GM21515 (cell line): ENCODE measurements around the gene CBR4.
"Not testable (repeated sequence)": the region's sequence is repeated elsewhere in the genome, so short reads cannot be mapped to it uniquely, and the experiment has no call there.

Experiments used
- ATAC-seq: cut with Tn5 transposase; IDR thresholded peaks from one replicate; pipeline ENCODE4 v1.9.1; 2021; ENCODE audit not compliant: unreplicated experiment

Gene CBR4

DNA sequence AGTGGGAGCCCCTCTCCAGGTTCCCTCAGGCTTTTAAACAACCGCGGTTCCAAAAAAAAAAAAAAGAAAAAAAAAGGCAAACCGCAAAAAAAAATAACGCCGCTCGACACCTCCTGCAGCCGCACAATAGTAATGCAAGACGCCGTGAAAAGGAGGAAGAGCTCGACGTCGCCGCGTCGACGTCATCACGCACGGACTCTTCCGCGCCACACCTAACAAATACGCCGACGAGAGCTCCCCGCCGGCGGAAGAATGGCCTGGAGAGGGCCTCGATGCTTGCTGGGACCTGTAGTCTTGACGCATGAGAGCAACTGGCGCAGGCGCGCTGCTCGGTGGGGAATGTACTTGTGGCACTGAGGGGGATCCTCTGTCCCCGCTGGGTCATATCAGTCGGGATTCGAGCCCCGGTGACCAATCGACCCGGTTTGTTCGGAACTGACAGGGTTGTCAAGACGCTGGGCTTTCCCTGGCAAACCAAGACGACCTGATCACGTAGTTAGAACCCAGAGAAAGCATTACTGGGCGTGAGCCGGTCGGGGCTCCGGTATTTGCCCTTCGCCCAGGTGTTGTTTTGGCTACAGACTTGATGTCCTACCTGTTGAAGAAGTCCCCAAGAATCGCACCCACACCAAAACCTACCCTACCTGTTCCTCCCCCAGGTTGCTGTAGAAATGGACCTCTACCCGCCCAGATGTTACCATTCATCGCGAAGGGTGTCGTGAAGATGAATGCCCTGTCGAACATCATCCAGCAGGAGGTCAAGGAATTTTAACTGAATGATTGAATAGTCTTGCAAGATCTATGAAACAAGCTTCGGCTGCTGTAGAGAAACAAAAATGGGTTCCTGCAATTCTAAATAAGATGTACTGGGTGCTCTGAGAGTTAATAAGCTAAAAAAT lies at the start of gene CBR4:
CBR4 (minus strand) TSS at position 131 of the 899 bp plus-strand sequence. CDS start 166 bp downstream, outside the sequence.
- peak; percentile 98 for ATAC-seq

DNA sequence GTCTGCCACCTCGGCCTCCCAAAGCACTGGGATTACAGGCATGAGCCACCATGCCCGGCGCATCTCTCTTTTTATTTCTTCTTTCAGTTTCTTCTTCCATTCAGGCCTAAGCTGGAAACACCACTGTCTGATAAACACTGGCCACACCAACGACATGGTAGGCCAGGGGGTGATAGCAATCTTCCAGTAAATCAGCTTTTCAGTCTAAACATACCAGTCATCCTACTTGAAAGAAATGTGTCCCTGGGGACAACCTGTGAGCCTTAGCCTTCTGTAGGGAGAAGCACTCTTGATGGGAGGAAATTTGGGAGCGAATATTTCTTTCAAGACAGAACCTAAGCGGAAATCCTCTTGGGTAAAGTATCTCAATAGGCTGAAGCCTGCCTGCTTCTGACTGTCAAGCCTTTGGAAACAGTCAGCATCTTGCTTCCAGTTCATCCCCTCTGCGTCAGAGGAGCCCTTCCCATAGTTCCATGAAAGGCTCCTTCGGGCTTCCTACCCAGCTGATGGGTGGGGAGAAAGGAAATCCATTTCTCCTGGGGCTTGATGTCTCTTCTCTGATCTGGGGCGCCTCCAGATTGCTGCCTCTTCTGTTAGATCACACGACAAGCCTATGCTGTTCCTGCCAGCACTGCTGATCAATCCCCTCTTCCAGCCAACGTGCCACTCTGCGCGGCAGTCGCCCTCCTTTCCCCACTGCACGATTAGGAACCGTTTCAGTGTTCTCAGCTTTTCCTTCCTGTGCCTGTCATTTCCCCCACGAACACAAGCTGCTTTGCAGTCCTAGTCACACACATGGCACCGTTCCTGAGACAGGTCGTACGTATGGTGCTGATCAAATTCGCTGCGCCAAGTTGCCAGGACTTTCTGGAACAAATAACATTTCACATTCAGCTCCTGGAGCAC lies 49.5 kb upstream of the CBR4 start:
- ATAC-seq = no peak

DNA sequence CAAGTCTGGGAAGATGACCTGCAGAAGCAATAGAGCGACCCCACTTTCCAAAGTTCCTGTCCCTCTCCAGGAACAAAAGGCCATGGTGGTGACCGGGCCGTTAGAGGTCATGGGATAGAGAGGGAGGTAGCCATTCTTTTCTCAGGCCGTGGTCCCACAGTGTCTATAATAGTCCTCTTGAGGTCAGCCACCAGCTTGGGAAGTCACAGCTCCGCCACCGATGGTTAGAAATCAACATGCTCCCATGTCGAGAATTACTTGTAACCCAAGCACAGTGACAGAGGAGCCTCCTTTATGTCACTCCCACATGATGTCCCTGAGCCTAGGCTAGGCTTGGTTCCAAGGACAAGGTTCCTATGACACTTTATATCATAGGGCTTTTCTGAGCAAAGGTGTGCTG lies 48.3 kb upstream of the CBR4 start:
- no peak for ATAC-seq

DNA sequence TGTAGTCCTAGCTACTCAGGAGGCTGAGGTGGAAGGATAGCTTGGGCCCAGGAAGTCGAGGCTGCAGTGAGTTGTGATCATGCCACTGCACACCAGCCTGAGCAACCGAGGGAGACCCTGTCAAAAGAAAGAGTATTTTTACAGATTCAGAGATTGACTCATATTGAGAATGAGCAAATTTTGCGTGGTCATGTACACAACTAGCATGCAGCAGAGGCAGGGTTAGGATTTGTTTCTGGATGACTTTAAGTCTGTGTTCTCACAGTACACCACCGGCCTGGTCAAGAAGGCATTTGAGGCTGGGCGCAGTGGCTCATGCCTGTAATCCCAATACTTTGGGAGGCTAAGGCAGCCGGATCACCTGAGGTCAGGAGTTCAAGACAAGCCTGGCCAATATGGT lies 44.8 kb upstream of the CBR4 start:
- peak; percentile 58 for ATAC-seq

DNA sequence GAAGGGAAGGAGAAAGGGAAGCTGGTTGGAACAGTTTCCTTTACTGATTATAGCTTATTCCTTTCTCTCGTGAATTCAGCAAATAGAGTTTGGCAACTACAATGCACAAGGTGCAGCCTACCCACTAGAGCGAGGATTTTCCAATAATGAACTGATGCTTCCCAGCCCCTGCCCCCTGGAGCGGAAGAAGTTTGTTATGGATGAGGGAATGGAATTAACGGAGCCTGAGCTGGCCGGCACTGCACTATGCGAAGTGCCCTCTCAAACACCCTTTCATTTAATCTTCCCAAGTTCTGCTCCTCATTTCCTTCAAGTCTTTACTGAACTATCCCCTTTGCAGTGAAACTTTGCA lies 42.5 kb upstream of the CBR4 start:
- no peak for ATAC-seq

DNA sequence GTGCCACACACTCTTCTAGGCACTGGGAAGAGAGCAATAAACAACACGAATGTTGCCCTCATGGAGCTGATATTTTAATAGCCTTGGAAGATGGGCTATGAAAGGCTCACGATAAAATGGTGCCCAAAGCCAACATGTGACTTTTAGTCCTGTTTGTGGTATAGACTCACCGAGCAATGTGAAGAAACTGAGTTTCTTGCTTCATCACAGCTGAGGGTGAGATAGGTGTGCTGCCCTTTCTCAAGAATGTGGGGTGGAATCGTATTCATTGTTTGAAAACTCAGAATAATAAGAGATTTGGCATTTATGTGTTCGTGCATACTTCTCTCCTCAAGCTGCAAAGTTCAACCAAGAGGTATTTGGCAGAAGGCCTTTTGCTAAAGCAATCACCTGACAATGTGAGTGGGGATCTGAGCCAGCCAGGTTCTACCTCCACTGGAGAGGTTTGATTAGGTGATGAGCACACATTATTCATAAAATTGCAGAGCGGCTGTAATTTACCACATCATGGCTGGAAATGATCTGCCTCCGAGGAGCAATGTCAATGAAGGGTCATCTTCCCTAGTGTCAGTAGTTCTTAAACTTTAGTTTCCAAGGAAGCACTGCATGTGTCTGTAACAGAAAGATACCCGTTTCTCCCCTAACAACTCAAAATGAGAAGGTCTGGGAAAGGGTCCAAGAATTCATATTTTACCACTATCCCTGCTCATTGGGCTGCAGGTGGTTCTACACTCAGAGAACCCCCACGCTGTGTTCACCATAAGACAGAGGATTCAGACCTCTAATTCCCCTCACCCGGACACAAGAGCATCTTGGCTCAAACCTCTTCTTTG lies 41.9 kb upstream of the CBR4 start:
- ATAC-seq = no peak

DNA sequence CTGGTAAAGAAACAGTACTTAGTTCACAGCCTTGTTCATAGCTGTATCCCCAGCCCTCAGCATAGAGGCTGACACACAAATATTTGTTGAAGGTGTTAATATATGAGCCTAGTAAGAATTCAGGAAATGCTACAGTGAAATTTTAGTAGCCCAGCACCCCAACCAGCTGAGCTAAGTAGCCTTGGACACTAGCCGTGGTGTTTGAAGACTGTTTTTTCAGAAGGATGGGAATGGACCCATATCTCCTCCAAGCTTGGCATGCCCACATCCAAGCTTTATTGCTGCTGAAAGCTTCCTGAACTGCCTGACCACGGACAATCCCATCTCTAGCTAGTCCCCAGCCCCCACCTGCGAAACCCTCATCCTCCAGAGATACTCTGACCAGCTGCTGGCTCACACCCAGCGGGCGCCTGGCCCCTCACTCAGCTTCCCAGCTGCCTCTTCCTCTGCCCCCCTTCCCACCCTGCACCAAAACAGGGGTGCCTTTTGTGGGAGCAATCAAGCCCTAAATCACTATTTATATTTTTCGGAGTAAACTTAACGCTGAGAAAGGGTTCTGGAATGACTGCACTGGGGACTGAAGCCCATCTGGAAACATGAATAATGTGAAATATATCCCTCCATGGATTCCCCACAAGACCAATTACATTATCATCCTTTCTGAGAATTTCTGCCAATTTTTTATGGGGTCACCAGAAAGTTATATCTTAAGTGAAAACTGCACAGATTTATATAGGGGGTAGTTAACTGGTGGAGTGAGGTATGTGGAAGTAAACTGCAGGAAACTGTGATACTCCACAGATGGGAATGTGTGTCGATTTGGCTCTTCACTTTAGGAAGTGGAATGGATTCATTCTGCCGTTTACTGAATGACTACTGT lies 41.1 kb upstream of the CBR4 start:
- no peak for ATAC-seq

DNA sequence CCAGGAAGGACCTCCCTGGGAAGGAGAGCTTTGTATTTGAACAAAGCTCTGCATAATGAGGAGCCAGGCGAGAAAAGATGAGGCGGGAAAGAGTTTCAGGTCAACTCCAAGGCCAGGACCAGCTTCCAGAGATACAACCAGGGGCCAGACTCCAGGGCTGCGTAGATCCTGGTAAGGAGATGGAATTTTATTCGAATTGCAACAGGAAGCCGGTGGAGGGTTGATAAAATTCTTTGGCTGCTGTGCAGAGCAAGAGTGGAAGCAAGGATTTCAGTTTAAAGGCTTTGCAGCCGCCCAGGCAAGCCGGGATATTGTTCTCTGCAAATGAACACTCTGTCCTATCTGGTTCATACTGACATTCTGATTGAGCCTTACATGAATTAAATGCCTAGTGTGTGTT lies 40.2 kb upstream of the CBR4 start:
- no peak for ATAC-seq

DNA sequence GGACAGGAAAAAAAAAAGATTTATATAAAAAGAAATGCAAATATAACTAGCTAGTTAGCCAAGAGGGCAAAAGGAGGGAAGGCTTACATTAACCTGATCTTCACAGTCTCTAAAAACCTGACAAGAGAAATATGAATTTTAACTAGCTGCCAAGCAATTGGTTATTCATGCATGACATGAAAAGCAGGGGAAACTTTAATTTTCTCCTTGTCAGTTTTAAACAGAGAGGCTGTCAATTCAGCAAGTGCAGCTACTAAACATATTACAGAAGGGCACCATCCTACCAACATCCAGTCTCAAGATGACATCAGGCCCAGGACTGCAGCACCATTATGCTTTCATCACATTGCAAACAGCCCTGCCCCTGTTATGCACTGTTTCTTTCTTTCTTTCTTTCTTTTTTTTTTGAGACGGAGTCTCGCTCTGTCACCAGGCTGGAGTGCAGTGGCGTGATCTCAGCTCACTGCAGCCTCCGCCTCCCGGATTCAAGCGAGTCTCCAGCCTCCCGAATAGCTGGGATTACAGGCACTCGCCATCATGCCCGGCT lies 38.9 kb upstream of the CBR4 start:
- no peak for ATAC-seq

DNA sequence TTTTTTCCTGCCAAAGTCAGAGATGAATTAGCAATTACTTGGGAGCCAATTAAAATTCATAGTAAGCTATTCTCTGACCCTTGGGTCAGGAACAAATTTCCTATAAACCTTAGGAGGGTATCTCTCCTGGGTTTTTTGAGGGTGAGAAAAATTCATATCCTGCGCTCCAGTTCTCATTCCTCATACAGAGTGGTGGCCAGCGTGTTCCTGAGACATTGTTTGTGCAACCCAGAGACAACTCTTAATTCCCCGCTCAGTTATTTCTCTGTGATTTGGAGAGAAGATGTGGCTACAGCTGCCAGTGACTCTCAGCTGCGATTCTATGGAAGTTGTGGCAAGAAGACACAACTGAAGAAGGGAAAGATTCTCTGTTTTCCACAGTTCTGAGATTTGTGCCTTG lies 37.9 kb upstream of the CBR4 start:
- ATAC-seq = no peak

DNA sequence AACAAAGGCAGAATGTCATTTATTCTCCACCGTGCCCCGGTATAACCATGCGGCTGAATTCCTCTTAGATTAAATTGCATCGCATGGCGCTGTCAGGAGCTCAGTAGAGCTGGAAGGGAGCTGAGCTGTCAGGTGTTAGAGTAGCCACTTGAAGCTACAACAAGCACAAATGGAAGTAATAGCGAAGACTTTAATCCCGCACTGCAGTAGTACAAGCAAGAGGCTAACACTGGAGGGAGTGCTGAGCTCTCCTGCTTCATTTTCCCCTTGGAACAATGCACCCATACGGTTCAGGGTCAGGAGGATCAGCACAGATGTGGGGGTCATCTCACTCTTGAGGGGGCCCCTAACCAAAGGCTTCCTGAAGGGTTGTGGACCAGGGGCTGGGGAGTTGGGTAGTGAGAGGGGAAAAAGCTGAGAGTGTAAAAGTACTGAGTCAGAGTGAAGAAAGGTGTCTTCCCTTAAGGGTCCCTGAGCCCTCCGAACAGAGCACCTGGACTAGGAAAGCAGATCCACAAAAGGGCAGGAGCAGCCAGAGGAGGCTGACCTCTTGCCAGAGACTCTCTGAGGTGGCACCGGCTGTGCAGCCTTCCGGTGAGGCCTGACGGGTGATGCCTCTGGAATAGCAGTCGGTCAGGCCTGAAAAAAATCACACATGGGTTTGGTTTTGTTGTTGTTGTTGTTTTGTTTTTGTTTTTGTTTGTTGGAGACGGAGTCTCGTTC lies 36.0 kb upstream of the CBR4 start:
- no peak for ATAC-seq

DNA sequence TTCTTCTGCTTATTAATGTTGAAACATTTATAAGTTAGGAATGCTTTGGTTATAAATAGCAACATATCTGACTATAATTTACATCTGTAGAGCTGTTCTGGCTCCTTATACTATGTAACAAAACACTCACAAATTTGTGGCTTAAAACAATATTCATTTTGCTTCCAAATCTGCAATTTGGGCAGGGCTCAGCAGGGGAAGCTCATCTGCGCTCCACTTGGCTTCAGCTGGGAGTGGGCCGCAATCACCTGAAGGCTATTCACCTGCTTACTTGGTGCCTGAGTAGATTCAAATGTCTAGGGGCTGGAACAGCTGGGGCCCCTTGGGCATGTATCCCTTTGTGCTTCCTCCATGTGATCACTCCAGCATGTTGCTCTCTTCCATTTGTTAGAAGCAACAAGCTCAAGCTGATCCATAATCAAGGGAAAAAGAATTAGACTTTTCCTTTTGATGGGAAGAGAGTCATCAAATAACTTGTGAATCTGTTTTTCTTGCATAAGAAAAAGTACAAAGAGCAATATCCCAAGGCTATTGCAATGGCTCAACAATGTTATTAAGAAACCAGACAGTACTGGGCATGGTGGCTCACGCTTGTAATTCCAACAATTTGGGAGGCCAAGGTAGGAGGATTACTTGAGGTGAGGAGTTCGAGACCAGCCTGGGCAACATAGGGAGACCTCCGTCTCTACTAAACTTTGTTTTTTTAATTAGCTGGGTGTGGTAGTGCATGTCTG lies 34.8 kb upstream of the CBR4 start:
- ATAC-seq = no peak

DNA sequence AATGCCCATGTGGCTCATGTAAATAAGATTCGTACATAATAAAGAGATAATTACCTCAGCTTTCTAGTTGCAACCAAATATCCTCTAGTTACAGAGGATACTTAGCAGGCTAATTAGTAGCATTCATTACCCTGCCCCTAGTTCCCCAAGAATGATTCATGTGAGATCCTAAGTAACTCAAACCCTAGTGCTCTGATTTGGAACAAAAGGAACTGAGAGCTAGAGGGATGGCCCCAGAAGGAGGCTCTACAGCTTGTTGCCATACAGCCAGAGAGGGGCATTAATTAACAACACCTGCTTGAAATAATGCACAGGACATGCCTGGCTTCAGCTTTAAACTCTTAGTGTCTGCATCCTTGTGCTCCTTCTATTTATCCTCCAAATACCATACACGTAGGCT lies 32.6 kb upstream of the CBR4 start:
- ATAC-seq = no peak

DNA sequence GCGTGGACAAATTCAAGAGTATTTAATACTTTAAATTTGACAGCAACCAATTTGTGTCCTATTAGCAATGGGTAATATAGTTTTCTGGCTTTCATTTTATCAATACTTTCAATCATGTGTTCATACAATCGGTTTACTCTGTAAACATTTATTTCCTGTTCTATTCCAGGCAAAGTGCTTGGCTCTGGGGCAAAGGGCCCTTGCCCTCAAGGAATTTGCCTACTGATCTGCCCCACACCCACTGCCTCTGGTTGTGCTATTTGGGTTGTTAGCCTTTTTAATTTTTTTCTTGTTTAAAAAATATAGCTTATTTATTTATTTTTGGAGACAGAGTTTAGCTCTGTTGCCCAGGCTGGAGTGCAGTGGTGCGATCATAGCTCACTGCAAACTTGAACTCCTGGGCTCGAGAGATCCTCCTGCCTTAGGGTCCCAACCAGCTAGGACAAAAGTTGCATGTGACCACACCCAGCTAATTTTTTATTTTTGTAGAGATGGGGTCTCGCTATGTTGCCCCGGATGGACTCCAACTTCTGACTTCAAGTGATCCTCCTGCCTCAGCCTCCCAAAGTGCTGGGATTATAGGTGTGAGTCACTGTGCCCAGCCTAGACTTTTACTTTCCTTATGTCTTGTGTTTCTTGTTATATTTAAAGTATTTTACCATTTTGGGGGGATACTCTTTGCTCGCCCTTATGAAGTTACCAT lies 30.7 kb upstream of the CBR4 start:
- ATAC-seq = no peak

DNA sequence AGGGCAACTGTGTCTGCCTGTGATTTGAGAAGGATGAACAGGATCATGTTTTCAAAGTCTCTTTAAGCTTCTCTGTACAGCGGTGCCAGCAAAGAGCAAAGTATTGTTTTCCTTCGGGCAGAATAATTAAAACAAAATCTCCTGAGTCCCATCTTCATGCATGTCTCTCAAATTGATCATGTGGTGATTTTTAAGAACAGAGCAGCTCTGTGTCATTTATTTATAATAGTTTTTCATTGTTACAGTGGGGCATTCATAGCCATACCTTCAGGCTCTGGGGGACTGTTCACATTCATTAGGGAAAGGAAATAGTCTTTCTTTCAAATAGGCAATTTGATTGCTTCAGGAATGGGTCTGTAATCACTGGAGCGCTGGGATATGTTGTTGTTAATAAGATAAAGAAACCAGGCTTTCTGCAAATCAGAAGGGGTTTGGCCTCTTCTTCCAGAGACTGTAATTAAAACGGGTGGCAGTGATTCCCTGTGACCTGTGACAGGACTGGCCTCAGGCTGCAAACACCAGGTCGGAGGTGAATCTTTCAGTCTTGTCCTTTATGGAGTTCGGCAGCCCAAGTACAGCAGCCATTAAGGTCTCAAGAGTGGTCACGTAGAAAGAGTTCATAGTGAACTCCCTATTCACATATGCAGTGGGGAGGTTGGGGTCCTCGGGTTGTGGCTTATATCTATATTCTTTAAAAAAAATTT lies 29.3 kb upstream of the CBR4 start:
- ATAC-seq = no peak

DNA sequence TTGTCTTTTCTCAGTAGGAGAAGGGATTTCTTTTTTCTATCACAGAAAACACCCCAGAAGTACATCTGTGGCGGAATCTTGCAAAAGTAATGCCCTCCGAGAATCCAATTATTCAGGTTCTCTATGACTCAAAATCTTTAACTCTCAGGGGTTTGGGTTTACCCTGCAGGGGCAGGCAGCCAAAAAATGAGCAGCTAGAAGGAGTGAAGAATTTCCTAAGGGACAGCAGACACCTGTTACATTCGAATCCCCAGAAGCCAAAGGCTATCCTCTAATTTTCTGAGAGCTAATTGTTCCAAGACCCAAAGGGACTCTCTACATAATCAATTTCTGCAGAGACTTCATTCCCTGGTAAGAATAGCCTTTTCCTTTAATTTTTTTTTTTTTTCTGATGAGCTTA lies 27.5 kb upstream of the CBR4 start:
- no peak for ATAC-seq

DNA sequence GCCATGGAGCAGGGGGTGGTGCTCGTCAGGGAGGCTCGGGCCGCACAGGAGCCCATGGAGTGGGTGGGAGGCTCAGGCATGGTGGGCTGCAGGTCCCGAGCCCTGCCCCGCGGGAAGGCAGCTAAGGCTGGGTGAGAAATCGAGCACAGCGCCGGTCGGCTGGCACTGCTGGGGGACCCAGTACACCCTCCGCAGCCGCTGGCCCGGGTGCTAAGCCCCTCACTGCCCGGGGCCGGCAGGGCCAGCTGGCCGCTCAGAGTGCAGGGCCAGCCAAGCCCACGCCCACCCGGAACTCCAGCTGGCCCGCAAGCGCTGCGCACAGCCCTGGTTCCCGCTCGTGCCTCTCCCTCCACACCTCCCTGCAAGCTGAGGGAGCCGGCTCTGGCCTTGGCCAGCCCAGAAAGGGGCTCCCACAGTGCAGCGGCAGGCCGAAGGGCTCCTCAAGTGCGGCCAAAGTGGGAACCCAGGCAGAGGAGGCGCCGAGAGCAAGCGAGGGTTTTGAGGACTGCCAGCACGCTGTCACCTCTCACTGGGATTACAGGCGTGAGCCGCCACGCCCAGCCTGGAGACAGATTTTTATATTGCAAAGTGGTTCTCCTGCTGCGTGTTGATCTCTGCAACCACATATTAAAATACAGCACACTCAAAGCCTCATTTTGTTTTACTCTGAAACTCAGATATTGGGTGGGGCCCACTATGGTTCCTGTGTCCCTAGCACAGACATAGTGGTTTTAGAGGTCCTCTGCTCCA lies 26.0 kb upstream of the CBR4 start:
- not testable (repeated sequence) for ATAC-seq
